LoVo (cell line): ENCODE data around the gene DAP3.
A peak's percentile ranks its signal among the peaks of the same experiment; 100 is the strongest.
"Not testable (repeated sequence)": the region's sequence is repeated elsewhere in the genome, so short reads cannot be mapped to it uniquely, and the experiment has no call there.

Experiments used
- DNase-seq: peaks from one replicate; pipeline ENCODE4 v3.0.0-alpha.2; 2016; ENCODE audit warnings: low spot score

DAP3 gene

DNA sequence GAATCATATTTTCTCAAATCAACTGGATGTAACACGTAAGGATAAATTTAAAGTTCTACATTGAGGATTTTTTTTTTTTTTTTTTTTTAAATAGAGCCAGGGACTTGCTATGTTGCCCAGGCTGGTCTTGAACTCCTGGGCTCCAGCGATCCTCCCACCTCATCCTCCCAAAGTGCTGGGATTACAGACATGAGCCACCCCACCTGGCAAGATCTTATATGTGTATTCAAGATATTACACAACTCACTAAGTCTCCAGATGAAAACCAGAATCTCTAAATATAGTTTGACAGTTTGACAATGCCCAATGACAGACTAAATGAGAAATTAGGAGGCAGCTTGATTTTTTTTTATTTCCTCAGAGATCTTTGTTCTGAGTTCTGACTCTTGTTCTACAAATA, 7.1 kb upstream of the DAP3 start:
- DNase-seq = no peak

DNA sequence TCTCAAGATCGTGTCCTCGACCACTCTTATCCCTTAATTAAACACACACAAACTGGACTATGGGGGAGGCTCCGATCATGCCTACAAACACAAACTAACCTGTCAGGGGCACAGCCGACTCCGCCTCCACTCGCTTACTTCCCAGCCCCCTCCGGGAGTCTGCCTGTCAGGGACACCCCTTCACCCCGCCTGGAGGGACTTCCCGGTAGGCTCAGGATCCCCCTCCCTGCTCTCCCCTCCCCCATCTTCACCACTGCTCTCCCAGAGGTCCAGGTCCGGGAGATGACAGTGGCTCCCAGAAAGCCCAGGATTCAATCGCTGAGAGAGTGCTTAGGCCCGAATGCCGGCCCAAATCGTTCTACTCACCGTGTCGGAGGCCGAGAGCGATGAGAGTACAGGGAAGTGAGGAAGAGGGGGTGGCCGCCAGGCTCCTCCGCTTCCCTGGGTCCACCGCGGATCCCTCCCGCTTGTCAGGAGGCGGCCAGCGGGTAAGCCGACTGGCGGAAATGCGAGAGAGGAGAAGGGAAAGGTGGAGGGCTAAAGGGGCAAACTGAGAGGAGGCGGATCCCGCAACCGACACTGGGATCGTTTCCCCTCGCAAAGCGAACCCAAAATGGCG, 1.1 kb upstream of the DAP3 start:
- not testable (repeated sequence) for DNase-seq

DNA sequence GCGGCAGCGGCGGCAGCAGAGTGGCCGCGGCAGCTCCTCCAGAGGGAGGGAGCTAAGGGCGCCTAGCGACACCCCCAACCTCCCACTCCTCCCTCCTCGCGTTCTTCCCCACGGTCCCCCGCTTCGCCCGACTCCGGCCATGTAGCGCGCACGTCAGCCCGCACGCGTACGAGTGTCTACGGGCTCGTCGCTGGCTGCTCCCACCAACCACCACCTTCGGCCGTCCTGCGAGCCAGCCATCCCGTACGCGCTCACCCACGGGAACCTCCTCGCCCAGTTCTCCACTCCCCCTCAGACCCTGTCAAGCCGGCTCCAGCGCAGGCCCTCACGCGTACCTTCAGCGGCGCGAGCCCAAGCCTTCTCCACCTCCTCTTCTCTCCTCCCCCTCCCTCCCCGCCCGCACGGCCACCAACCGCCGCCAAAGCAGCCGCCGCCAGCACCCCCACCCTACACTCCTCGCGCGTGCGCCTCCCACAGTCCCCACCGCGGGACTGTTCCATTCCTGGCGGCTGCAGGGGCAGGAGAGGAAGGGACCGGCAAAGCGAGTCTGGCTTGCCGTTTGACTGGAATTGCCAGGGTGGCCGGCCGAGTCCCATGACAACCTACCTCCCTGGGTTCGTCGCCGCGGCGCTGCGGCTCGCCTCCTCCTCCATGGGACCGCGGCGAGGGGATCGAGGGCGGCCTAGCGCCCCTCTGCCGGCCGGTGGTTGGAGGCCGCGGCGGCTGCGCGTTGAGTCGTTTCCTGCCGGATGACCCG, 389 bp upstream of the DAP3 start, which contains the start of gene YY1AP1:
TSS of gene YY1AP1 (minus strand) at position 451 of the 757 bp plus-strand sequence. CDS start 8,338 bp downstream, outside the sequence.
- DNase-seq = peak; percentile 89

DNA sequence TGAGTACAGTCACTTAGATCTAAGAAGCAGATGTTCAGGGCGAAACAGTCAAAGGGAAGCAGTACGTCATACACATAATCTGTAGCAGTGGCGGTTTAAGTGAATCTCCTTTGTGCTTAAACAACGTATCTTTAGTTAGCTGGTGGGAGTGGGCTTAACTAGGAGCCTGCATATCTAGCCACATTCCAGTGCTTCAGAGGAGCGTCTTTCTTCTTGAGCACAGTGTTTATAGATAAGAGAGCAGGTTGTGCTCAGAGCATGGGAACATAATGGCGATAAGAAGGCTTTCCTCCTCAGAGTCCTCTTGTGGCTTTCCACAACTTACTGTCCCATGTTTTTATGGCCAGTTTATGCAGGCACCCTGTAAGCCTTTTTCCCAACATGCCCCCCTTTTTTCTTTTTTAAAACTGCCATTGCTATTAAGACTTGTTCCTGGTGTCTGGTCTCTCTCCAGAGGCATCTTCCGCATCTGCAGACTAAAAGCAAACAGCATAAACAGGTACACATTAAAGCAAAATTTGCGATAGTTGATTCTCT, 3.2 kb downstream of the DAP3 start:
- no peak for DNase-seq

DNA sequence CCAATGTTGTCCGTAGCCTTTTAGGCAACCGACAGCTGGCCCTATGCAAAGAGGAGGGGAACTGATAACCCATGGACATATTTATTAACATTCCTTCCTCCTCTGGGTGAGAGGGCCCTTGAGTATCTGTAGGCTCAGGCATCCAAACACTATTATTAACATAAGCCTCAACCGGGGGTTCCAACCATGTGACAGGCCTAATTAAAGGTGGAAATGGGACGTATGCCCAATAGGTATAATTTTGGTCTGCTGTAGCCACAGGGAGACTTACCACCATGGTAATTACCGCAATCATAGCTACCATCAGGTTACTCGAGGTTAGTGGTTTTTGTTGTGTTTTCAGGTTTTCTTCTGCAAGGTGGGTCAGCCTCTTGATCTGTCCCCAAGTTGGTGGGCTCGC, 5.3 kb downstream of the DAP3 start:
- DNase-seq = no peak

DNA sequence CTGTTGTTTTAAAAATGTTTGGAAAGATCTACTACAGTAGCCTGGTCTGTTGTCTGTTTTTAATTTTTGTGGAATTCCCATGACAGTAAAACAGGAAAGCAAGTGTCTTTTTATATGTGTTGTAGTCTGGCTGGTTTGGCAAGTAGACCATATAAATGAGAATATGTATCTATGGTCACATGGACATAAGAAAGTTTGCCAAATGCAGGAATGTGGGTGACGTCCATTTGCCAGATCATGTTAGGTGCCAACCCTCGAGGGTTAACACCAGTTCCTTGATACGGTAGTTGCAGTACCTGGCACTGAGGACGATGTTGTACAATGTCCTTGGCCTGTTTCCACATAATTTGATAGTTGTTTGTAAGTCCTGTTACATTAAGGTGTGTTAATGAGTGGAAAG, 6.2 kb downstream of the DAP3 start:
- no peak for DNase-seq

DNA sequence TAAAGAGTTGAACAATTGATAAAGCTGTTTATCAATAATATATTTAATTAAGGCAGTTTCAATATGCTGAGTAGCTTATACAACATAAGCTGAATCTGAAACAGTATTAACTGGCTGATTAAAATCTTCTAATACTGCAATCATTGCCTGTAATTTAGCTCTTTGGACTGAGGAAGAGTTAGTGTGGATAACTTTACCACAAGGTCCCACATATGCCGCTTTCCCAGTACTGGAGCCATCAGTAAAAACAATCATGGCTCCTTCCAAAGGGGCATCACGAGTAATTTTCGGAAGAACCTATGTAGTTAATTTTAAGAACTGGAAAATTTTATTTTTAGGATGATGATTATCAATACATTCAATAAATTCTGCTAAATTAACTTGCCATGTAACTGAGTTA, 6.7 kb downstream of the DAP3 start:
- no peak for DNase-seq

DNA sequence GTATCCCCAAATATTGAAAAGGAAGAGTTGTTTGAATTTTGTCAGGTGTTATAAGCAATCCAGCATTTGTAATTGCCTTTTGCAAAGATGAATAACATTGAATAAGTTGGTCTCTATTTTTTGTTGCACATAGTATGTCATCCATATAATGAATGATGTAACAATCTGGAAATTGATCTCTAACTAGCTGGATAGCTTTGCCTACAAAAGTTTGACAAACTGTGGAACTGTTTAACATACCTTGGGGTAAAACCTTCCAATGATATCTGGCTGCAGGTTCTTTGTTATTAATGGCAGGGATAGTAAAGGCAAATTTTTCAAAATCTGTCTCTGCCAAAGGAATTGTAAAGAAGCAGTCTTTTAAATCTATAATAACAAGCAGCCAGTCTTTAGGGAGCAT, 7.6 kb downstream of the DAP3 start:
- DNase-seq = no peak

DNA sequence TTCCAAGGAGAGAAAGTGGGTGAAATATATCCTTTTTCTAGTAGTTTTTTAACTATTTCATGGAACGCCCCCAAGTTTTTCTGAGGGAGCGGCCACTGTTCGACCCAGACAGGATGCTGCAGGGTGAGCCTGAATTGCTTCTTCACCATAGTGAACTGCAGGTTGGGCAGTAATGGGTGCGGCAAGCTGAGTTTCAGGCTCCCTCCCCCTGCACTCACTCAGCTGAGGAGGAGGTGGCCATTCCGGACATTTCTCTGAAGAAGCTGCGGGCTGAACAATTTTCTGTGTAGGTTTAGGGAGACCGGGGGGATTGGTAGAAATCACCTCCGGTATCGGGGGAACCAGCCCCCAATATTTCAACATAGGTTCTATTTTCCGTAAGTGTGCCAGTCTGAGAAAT, 8.2 kb downstream of the DAP3 start:
- no peak for DNase-seq

DNA sequence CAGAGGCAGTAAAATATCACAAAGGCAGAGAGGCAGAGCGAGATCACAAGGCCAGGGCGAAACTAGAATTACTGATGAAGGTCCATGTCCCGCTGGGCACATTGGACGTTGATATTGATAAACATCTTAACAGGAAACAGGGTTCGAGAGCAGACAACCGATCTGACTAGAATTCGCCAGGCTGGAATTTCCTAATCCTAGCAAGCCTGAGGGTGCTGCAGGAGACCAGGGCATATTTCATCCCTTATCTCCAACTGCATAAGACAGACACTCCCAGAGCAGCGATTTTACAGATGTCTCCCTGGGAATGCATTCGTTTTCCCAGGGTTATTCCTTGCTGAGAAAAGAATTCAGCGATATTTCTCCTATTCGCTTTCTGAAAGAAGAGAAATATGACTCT, 8.7 kb downstream of the DAP3 start:
- DNase-seq = not testable (repeated sequence)

DNA sequence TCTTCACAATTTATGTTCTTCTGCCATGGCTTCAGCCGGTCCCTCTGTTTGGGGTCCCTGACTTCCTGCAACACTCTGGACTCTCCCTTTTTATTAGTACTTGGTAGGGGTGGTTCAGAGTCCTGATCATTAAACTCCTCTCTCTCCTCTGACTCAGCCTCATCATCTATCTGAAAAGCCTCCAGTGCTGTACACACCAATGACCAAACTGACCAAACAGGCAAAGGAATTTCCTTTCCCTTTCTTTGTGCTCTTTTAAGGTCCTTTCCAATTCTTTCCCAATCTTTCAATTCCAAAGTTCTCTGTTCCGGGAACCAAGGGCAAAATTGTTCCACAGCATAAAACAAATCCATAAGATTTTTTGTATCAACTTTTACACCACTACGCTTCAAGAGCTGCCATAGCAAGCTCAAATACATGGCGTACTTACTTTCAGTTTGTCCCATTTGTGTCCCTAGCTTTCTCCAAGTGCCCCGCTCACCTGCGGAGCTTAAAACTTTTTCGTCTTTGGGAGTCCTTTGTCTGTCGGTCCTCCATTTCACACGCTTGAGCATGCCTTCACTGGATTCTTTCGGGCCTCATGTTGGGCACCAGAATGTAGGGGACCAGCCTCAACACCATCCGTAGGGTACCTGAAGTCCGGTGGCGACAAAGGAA, 9.6 kb downstream of the DAP3 start:
- DNase-seq = no peak

DNA sequence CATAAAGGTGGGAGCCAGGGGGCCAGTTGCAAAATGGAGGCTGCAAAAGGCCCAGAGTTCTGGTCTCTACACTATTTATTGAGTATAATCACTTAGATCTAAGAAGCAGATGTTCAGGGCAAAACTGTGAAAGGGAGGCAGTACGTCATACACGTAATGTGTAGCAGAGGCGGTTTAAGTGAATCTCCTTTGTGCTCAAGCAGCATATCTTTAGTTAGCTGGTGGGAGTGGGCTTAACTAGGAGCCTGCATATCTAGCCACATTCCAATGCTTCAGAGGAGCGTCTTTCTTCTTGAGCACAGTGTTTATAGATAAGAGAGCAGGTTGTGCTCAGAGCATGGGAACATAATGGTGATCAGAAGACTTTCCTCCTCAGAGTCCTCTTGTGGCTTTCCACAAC, 10.2 kb downstream of the DAP3 start:
- DNase-seq = not testable (repeated sequence)

DNA sequence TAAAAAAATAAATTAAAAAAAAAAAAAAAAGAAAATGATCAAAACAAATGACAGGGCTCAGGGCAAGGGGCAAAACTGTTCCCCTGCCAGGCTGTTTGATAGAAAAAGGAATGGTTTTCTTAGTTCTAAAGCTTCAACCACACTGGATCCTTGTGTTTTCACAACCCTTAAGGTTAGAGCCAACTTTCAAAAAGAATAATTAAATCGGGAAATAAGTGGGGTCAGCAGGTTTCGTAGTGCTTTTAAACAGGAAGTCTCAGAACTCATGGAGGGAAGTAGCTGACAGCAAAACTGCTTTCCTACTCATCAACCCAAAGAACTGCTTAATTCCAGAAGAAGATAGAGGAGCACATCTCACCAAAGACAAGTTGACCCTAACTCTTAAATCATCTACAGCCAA, 12.8 kb downstream of the DAP3 start:
- DNase-seq = not testable (repeated sequence)

DNA sequence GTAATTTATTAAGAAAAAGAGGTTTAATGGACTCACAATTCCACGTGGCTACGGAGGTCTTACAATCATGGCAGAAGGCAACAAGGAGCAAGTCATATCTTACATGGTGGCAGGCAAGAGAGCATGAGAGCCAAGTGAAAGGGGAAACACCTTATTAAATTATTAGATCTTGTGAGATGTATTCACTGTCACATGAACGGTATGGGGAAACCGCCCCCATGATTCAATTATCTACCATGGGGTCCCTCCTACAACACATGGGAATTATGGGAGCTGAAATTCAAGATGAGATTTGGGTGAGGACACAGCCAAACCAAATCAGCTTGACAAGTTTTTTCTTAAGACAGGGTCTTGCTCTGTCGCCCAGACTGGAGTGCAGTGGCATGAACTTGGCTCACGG, 14.3 kb downstream of the DAP3 start:
- no peak for DNase-seq

DNA sequence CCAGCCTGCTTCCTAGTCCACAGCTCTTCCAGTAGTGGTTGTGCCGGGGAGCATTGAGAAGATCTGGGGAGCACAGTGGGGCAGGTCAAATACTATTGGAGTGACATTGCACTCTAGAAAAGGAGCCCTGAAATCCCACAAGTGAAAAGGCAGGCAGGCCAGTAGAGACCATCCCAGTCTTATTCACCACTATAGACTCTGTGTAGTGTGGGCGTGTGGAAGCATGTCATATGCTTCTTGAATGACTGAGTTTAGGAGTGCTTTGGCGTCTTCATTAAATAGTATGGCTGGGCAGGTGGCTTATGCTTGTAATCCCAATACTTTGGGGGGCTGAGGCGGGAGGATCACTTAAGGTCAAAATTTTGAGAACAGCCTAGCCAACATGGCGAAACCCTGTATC, 15.5 kb downstream of the DAP3 start:
- not testable (repeated sequence) for DNase-seq

DNA sequence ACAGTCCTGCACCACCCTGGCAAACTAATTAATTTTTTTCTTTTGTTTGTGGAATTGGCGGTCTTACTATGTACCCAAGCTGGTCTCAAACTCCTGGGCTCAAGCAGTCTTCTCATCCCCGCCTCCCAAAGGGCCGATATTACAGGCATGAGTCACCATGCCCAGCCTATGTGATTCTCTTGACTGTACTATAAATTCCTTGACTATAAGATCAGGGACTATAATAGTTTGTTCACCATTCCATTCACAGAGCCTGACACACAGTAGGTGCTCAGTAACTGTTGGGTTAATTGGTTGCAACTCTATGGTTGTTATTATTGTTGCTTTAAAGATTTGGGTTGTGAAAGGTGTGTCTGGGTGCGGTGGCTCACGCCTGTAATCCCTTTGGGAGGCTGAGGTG, 17.2 kb downstream of the DAP3 start:
- DNase-seq = peak; percentile 43

DNA sequence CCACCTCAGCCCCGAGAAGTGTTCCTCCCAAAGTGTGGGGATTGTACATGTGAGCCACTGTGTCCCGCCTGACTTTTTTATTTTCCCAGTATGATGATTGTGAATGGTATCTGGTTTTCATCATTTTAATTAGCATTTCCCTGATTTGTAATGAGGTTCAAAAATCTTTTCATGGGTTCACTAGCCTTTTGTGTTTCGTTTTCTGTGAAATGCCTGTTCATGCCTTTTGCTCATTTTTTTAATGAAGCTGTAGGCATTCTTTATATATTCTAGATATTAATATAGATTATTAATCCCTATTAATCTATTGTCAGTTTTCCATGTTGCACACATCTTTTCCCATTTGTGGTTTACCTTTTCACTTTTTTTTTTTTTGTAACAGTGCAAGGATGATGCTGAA, 20.5 kb downstream of the DAP3 start:
- no peak for DNase-seq

DNA sequence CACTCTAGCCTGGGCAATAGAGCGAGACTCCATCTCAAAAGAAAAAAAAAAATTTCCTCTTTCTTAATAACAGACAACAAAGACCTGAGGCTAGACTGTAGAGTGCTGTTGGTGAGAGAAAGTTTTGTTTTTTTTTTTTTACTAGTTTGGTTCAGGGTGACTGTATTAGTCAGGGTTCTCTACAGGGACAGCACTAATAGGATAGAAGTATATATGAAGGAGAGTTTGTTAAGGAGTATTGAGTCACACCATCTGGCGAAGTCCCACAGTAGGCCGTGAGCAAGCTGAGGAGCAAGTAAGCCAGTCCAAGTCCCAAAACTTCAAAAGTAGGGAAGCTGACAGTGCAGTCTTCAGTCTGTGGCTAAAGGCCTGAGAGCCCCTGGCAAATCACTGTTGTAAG, 22.6 kb downstream of the DAP3 start:
- not testable (repeated sequence) for DNase-seq

DNA sequence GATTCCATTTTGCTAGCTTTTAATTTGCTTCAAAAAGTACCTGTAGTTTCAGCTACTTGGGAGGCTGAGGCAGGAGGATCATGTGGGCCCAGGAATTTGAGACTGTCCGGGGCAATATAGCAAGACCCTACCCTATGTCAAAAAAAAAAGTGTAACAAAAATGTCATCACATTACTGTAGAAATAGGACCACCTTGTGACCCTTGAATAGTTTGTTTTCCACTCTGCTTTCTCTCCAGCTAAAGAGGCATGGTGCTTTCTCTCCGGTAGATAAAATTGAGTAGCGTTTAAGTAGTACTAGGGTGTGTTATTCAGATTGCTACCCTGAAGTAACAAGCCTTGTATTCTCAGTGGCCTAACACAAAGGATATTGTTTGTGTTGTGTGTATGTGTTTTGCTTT, 23.7 kb downstream of the DAP3 start:
- DNase-seq = not testable (repeated sequence)

DNA sequence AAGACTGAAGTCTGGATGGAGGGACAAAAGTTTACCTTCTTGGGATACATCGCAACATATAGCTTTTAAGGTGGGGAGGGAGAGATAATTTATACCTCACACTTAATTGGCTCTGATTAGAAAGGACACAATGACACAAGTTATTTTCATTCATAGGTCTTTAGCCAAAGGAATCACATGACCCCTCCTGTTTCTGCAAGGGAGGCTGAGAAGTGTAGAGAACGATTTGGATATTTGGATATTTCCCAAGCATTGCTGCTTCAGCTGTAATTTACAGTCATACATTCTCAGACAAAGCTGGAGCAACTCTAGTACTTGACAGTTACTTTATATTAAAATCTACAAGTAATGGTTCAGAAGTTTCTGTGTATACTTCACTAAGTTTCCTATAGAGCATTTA, 24.2 kb downstream of the DAP3 start:
- no peak for DNase-seq

DNA sequence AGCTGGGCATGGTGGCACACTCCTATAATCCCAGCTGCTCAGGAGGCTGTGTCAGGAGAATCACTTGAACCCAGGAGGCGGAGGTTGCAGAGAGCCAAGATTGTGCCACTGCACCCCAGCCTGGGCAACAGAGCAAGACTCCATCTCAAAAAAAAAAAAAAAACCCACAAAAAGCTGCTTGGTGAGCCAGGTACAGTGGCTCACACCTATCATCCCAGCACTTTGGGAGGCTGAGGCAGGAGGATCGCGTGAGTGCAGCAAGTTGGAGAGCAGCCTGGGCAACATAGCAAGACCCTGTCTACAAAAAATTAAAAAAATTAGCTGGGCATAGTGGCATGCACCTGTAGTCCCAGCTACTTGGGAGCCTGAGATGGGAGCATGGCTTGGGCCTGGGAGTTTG, 26.2 kb downstream of the DAP3 start:
- not testable (repeated sequence) for DNase-seq

DNA sequence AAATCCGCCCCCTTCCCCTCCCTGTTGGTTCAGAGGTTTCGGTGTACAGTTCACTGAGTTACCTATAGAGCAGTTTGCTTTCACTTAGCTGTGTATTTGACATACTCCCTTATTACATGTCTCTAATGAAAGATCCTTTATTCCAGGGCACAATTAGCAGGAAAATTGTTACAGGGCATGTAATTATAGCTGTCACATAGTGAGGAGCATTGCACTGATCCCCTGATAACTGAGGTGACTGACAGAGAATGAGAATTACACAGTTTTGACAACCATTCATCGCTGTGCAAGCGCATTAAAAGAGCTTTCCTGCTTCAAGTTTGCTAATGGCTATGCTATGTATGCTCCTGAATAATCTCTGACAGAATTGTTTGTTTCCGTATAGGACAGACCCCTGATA, 26.9 kb downstream of the DAP3 start:
- no peak for DNase-seq

DNA sequence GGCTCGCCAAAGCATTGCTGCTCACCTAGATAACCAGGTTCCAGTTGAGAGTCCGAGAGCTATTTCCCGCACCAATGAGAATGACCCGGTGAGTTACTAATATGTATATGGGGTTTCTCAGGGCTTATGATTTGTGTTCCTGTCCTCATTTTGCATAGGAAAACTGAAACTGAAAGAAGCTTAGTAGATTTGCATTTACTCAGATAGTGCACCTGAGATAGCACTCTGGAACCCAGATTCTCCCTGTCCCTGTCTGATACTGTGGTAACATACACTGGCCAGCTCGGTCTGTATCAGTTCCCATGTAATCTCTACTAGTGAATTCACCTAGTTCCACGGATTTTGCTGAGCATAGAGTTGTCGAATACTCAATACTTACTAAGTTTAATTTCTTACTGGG, 28.1 kb downstream of the DAP3 start:
- no peak for DNase-seq
